Measurements from ENCODE around the gene SERPINA9. TPM values are rescaled to one million over a fixed set of nuclear protein-coding genes. Genes with fewer than 3 reads are reported as not detected.
"Not testable (repeated sequence)": the region's sequence is repeated elsewhere in the genome, so short reads cannot be mapped to it uniquely, and the experiment has no call there.

Gene SERPINA9
- total and polyA plus RNA-seq, 4 experiments from 2014 or later: not detected

DNA sequence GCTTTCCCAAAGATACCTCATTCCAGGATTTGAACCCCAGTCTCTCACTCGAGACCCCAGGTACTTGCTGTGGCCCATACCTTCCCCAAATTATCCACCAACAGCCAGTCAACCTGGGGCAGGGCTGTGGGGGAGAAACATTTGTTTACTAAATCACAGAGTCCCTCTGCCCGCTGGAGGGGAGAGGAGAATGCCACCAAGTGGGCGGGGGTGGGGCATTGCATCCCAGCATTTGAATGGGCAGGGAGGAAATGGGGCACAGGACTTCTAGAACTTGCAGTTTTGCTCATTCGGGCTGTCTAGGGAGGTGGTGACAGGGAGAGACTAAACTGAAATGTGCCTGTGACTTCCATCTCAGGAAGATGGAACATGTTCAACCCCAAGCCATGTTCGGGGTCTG is 10.9 kb upstream of the SERPINA9 start:
- H3K9me3 Mint-ChIP-seq: no peaks in the 10 kb centered on the region
- intact Hi-C loops (cut with micrococcal nuclease): loop anchor here (1.0 kb wide), 1 partner anchor 451 kb away; no protein-coding TSS in a partner anchor

DNA sequence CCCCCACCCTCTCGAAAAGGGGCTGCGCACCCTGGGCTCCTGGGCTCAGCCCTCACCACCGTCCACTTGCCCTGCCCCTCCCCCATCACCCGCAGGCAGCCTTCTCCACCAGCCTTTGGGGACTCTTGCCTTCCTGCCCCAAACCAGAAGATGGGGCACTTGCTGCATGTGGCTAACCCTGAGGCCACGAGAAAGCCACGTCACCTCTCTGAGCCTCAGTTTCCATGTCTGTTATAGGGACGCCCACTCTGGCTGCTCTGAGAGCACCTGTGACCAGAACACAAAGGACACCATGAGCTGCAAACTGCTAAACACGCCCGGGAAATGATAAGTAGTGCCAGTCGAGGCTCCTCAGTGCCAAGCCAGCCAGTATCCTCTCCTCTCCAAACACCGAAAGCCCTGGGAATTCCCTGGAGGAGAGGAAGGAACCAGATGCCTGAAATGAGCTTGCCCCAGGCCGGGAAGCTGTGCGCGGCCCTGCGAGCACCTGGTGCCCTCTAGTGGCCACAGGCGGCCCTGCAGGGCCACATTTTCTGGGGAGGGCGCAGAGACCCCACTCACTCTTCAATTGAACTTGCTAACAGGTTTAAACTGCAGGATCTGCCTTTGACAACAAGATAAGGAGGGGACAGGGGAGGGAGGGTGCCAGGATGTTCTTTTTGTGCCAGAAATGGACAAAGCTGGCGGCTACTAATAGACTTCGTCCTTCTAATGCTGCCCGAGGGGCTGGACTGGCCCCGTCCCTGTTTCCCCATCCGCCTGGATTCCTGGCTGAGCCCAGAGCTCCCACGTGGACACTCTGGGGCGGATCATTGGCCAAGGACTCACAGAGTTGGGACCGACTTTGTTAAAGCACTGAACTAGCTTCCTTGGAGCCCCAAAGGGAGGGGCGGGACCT is 10.2 kb upstream of the SERPINA9 start:
- Mint-ChIP-seq H3K27me3 (peaks cover 16 to 19% of the 10 kb centered on the region in 2 donors), H3K36me3 (no peaks in the 10 kb centered on the region), H3K4me1 (peaks cover 0 to 5% (median 2%) of the 10 kb centered on the region in 4 donors), H3K9me3 (no peaks in the 10 kb centered on the region), H3K27ac (no peak overlapping the region), H3K4me3 (no peak overlapping the region)
- CTCF ChIA-PET (ENCODE audit: partially characterized antibody): interaction anchor here (0.6 to 3.9 kb wide), 16 partner anchors 9 to 450 kb away, joined by 3 to 19 read pairs (median 4); partner anchors contain the start of gene SERPINA9
- DNase-seq: peak in 4 of 5 donors; percentile 17 to 33 (median 26)
- H3K4me3 ChIP-seq (ENCODE audit: low read length in 2 of 2): no peak overlapping the region
- POLR2A ChIA-PET (ENCODE audit: partially characterized antibody): no interaction called here
- intact Hi-C loops (cut with micrococcal nuclease): loop anchor here (1.0 kb wide), 1 partner anchor 450 kb away; no protein-coding TSS in a partner anchor
- H3K27ac ChIP-seq (ENCODE audit: low read depth, low read length): no peak overlapping the region
- H3K27me3 ChIP-seq (ENCODE audit: insufficient read depth, low read length): no peaks in the 10 kb centered on the region
- no peaks in the 10 kb centered on the region for H3K4me1 ChIP-seq (ENCODE audit: insufficient read depth, low read length)
- no peaks in the 10 kb centered on the region for H3K9me3 ChIP-seq (ENCODE audit: control insufficient read depth in 1 of 2, low read length in 2 of 2)
- no peaks in the 10 kb centered on the region for H3K36me3 ChIP-seq (ENCODE audit: insufficient read depth, low read length)

More for the DNA sequence above, 10.9 kb upstream of the SERPINA9 start:
- peaks cover 16 to 19% of the 10 kb centered on the region in 2 donors for H3K27me3 Mint-ChIP-seq
- no peaks in the 10 kb centered on the region for H3K27me3 ChIP-seq (ENCODE audit: insufficient read depth, low read length)
- H3K27ac Mint-ChIP-seq: no peak overlapping the region
- no peak for DNase-seq
- H3K27ac ChIP-seq (ENCODE audit: low read depth, low read length): no peak overlapping the region
- CTCF ChIA-PET (ENCODE audit: partially characterized antibody): interaction anchor here (0.9 to 3.9 kb wide), 10 partner anchors 10 to 450 kb away, joined by 3 to 19 read pairs (median 4); partner anchors contain the start of gene SERPINA9
- H3K4me3 ChIP-seq (ENCODE audit: low read length in 2 of 2): no peak overlapping the region
- no peaks in the 10 kb centered on the region for H3K4me1 ChIP-seq (ENCODE audit: insufficient read depth, low read length)
- no peaks in the 10 kb centered on the region for H3K36me3 Mint-ChIP-seq
- POLR2A ChIA-PET (ENCODE audit: partially characterized antibody): no interaction called here
- peaks cover 0 to 5% (median 2%) of the 10 kb centered on the region in 4 donors for H3K4me1 Mint-ChIP-seq
- no peak overlapping the region for H3K4me3 Mint-ChIP-seq
- H3K36me3 ChIP-seq (ENCODE audit: insufficient read depth, low read length): no peaks in the 10 kb centered on the region
- no peaks in the 10 kb centered on the region for H3K9me3 ChIP-seq (ENCODE audit: control insufficient read depth in 1 of 2, low read length in 2 of 2)

DNA sequence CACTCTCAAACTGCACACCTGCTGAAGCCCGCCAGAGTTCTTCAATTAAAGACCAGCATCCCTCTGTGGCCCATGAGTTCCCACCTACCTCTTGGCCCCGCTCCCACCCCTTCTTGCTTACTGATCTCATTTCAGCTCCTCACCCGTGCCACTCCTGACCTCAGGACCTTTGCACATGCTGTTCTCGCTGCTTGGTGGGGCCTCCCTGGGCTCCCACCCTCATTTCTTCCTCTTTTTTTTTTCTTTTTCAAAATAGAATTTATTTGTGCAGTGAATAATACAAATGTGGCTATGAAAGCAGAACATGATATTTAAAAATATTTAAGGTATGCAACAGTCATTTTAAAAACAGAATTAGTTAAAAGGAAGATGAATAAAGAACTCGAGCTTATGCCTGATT is 8.5 kb upstream of the SERPINA9 start:
- intact Hi-C loops (cut with micrococcal nuclease): no loop called here
- H3K9me3 Mint-ChIP-seq: peaks cover 0 to 11% (median 3%) of the 10 kb centered on the region in 8 donors
- H3K4me3 Mint-ChIP-seq: no peak overlapping the region
- no peak overlapping the region for H3K27ac ChIP-seq (ENCODE audit: low read depth, low read length)
- H3K4me1 ChIP-seq (ENCODE audit: insufficient read depth, low read length): no peaks in the 10 kb centered on the region
- no peak overlapping the region for H3K27ac Mint-ChIP-seq
- H3K4me3 ChIP-seq (ENCODE audit: low read length in 2 of 2): no peak overlapping the region
- H3K9me3 ChIP-seq (ENCODE audit: control insufficient read depth in 1 of 2, low read length in 2 of 2): no peaks in the 10 kb centered on the region
- H3K27me3 ChIP-seq (ENCODE audit: insufficient read depth, low read length): no peaks in the 10 kb centered on the region
- ChIA-PET POLR2A (ENCODE audit: partially characterized antibody) (no interaction called here), CTCF (ENCODE audit: partially characterized antibody) (interaction anchor here (0.7 to 3.9 kb wide), 8 partner anchors 8 to 355 kb away, joined by 3 to 19 read pairs (median 4); partner anchors contain the start of genes IFI27L2 and SERPINA9)
- no peak for DNase-seq
- H3K4me1 Mint-ChIP-seq: peaks cover 0 to 5% (median 2%) of the 10 kb centered on the region in 4 donors
- H3K36me3 ChIP-seq (ENCODE audit: insufficient read depth, low read length): no peaks in the 10 kb centered on the region
- no peaks in the 10 kb centered on the region for H3K36me3 Mint-ChIP-seq
- peaks cover 16 to 19% of the 10 kb centered on the region in 2 donors for H3K27me3 Mint-ChIP-seq

DNA sequence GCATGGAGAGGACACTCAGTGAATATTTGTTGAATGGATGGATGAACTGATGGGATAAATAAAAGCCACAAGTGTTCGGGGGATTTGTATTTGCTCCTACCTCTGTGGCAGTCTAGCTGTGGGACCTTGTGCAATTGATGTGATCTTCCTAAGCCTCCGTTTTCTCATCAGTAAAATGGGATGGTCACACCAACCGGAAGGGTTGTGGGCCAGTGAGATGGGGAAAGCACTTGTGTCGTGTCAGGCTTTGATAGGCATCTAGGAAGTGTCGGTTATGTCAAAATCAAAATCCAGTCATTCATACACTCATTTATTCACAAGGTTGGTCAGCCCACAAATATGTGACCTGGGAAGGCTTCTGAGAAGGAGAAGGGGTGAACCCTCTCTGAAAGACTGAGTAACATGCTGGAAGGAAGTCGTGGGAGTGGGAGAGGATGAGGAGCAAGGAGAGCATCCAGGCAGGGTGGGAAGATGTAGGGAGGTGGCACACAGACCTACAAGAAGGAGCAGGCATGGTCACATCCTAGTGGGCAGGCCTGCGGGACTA is 7.8 kb upstream of the SERPINA9 start:
- intact Hi-C loops (cut with micrococcal nuclease): no loop called here
- Histone ChIP-seq H3K4me3 (ENCODE audit: low read length in 2 of 2) (no peak overlapping the region), H3K9me3 (ENCODE audit: control insufficient read depth in 1 of 2, low read length in 2 of 2) (peaks cover 0 to 4% of the 10 kb centered on the region in 2 donors), H3K27me3 (ENCODE audit: insufficient read depth, low read length) (no peaks in the 10 kb centered on the region), H3K36me3 (ENCODE audit: insufficient read depth, low read length) (no peaks in the 10 kb centered on the region), H3K4me1 (ENCODE audit: insufficient read depth, low read length) (no peaks in the 10 kb centered on the region), H3K27ac (ENCODE audit: low read depth, low read length) (no peak overlapping the region)
- H3K4me1 Mint-ChIP-seq: peaks cover 0 to 5% (median 2%) of the 10 kb centered on the region in 4 donors
- DNase-seq: no peak
- peaks cover 0 to 18% (median 10%) of the 10 kb centered on the region in 8 donors for H3K9me3 Mint-ChIP-seq
- CTCF ChIA-PET (ENCODE audit: partially characterized antibody): interaction anchor here (1.2 to 1.6 kb wide), 2 partner anchors 9 to 23 kb away, joined by 3 to 5 read pairs; no protein-coding TSS in a partner anchor
- POLR2A ChIA-PET (ENCODE audit: partially characterized antibody): no interaction called here
- peaks cover 16 to 19% of the 10 kb centered on the region in 2 donors for H3K27me3 Mint-ChIP-seq
- H3K27ac Mint-ChIP-seq: no peak overlapping the region
- no peaks in the 10 kb centered on the region for H3K36me3 Mint-ChIP-seq
- no peak overlapping the region for H3K4me3 Mint-ChIP-seq

DNA sequence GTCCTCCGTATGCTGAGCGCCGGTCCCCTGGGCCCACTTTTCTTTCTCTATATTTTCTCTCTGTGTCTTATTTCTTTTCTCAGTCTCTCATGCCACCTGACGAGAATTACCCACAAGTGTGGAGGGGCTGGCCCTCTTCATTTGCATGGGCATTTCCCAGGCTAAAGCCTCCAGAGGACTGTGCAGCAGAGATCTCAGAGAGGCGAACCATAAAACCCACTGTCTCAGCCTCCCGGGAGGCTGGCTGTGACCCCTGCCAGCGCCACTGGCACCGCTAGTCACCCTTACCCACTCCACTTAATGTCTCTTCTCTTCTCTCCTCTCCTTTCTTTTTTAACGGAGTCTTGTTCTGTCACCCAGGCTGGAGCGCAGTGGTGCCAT is 7.1 kb upstream of the SERPINA9 start:
- no peak for DNase-seq
- Histone ChIP-seq H3K27me3 (ENCODE audit: insufficient read depth, low read length) (no peaks in the 10 kb centered on the region), H3K9me3 (ENCODE audit: control insufficient read depth in 1 of 2, low read length in 2 of 2) (peaks cover 0 to 4% of the 10 kb centered on the region in 2 donors), H3K4me1 (ENCODE audit: insufficient read depth, low read length) (no peaks in the 10 kb centered on the region), H3K27ac (ENCODE audit: low read depth, low read length) (no peak overlapping the region), H3K4me3 (ENCODE audit: low read length in 2 of 2) (no peak overlapping the region), H3K36me3 (ENCODE audit: insufficient read depth, low read length) (no peaks in the 10 kb centered on the region)
- Mint-ChIP-seq H3K36me3 (no peaks in the 10 kb centered on the region), H3K4me3 (no peak overlapping the region), H3K27ac (no peak overlapping the region), H3K9me3 (peaks cover 0 to 25% (median 15%) of the 10 kb centered on the region in 8 donors), H3K4me1 (peaks cover 0 to 5% (median 2%) of the 10 kb centered on the region in 4 donors), H3K27me3 (peaks cover 11 to 17% of the 10 kb centered on the region in 2 donors)
- intact Hi-C loops (cut with micrococcal nuclease): no loop called here
- ChIA-PET POLR2A (ENCODE audit: partially characterized antibody) (no interaction called here), CTCF (ENCODE audit: partially characterized antibody) (no interaction called here)

DNA sequence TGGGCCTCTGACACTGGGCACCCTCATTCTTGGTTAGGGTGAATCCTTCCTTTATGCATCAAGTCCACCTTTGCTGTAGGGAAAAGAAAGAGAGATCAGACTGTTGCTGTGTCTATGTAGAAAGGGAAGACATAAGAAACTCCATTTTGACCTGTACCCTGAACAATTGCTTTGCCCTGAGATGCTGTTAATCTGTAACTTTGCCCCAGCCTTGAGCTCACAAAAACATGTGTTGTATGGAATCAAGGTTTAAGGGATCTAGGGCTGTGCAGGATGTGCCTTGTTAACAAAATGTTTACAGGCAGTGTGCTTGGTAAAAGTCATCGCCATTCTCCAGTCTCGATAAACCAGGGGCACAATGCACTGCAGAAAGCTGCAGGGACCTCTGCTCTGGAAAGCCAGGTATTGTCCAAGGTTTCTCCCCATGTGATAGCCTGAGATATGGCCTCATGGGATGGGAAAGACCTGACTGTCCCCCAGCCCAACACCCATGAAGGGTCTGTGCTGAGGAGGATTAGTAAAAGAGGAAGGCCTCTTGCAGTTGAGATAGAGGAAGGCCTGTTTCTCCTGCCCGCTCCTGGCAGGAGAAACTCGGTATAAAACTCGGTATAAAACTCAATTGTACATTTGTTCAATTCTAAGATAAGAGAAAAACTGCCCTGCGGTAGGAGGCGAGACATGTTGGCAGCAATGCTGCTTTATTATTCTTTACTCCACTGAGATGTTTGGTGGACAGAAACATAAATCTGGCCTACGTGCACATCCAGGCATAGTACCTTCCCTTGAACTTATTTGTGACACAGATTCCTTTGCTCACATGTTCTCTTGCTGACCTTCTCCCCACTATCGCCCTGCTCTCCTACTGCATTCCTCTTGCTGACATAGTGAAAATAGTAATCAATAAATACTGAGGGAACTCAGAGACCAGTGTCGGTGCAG is 6.4 kb upstream of the SERPINA9 start:
- H3K4me1 Mint-ChIP-seq; DNase-seq; CTCF ChIA-PET (ENCODE audit: partially characterized antibody); H3K27ac ChIP-seq (ENCODE audit: low read depth, low read length); H3K36me3 ChIP-seq (ENCODE audit: insufficient read depth, low read length); H3K36me3 Mint-ChIP-seq; H3K27ac Mint-ChIP-seq; H3K4me3 ChIP-seq (ENCODE audit: low read length in 2 of 2); intact Hi-C loops (cut with micrococcal nuclease); POLR2A ChIA-PET (ENCODE audit: partially characterized antibody); H3K4me3 Mint-ChIP-seq; H3K9me3 ChIP-seq (ENCODE audit: control insufficient read depth in 1 of 2, low read length in 2 of 2); H3K27me3 ChIP-seq (ENCODE audit: insufficient read depth, low read length); H3K4me1 ChIP-seq (ENCODE audit: insufficient read depth, low read length): not testable (repeated sequence)
- Mint-ChIP-seq H3K27me3 (peaks cover 13 to 19% of the 10 kb centered on the region in 2 donors), H3K9me3 (peaks cover 1 to 32% (median 22%) of the 10 kb centered on the region in 8 donors)
